Adrenal gland (tissue), 5 donors: ENCODE measurements around the gene STIP1.

Experiments
- POLR2A ChIP-seq, 2 donors: fragments of 450-650 bp; IDR thresholded peaks; one replicate each; pipeline ENCODE4 v1.6.1; 2017; ENCODE audit warnings: antibody characterized with exemption in 2 of 2, mild to moderate bottlenecking in 2 of 2, moderate library complexity in 1 of 2
- TF ChIP-seq, protein P1 (sequence below), 6 experiments: fragments of 450-650 bp in 4 of 6; fragments of 200-600 bp in 2 of 6; sonication (generic) in 1 of 6; IDR thresholded peaks; 1 replicate in 5 of 6; 2 replicates in 1 of 6; pipeline versions ENCODE4 v1.5.1 to v1.8.0; 2016 to 2021; ENCODE audit warnings: antibody characterized with exemption in 6 of 6, mild to moderate bottlenecking in 2 of 6, moderate library complexity in 1 of 6
- donor health status: DM: no; HTN: no; CAD: no.

DNA sequence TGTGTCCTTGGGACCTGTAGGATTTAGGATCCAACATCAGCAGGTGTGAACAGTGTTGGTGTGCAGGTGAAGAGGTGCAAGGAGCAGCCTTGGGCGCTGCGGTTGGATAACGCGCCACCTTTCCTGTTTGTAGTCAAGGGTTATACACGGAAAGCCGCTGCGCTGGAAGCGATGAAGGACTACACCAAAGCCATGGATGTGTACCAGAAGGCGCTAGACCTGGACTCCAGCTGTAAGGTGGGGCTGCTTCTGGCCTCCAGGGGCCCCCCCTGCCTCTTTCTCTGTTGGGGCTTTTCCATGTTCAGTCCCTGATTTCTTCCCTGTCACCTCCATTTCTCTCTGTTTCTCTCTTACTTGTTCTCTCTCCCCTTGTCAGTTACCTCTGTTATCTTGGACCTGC lies 17.0 kb downstream of the STIP1 start:
- TF ChIP-seq POLR2A (IDR thresholded peaks at IDR 0.05) = no peak
- TF ChIP-seq, protein P1, sequence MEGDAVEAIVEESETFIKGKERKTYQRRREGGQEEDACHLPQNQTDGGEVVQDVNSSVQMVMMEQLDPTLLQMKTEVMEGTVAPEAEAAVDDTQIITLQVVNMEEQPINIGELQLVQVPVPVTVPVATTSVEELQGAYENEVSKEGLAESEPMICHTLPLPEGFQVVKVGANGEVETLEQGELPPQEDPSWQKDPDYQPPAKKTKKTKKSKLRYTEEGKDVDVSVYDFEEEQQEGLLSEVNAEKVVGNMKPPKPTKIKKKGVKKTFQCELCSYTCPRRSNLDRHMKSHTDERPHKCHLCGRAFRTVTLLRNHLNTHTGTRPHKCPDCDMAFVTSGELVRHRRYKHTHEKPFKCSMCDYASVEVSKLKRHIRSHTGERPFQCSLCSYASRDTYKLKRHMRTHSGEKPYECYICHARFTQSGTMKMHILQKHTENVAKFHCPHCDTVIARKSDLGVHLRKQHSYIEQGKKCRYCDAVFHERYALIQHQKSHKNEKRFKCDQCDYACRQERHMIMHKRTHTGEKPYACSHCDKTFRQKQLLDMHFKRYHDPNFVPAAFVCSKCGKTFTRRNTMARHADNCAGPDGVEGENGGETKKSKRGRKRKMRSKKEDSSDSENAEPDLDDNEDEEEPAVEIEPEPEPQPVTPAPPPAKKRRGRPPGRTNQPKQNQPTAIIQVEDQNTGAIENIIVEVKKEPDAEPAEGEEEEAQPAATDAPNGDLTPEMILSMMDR (IDR thresholded peaks at IDR 0.05) = no peak
